Ishikawa (cell line): ENCODE measurements around the gene RIPOR3.

ENCODE experiments used
- CEBPB ChIP-seq: IDR thresholded peaks from 2 replicates; pipeline ENCODE4 v1.6.1; 2012
- CREB1 ChIP-seq: IDR thresholded peaks from 2 replicates; pipeline ENCODE4 v1.6.1; 2012; ENCODE audit warnings: low read depth
- EGR1 ChIP-seq: IDR thresholded peaks from 2 replicates; pipeline ENCODE4 v1.6.1; 2012
- EP300 ChIP-seq: IDR thresholded peaks from 2 replicates; pipeline ENCODE4 v1.6.1; 2012; ENCODE audit warnings: borderline replicate concordance
- FOXM1 ChIP-seq: IDR thresholded peaks from 2 replicates; pipeline ENCODE4 v1.6.1; 2012; ENCODE audit warnings: low read depth, borderline replicate concordance
- MAX ChIP-seq: IDR thresholded peaks from 2 replicates; pipeline ENCODE4 v1.6.1; 2012
- RAD21 ChIP-seq: IDR thresholded peaks from 2 replicates; pipeline ENCODE4 v1.6.1; 2012; ENCODE audit warnings: low read depth
- TAF1 ChIP-seq: IDR thresholded peaks from 2 replicates; pipeline ENCODE4 v1.6.1; 2012; ENCODE audit warnings: low read depth, mild to moderate bottlenecking
- TCF12 ChIP-seq: IDR thresholded peaks from 2 replicates; pipeline ENCODE4 v1.6.1; 2012; ENCODE audit warnings: low read depth
- TEAD4 ChIP-seq: IDR thresholded peaks from 2 replicates; pipeline ENCODE4 v1.6.1; 2012
- YY1 ChIP-seq: IDR thresholded peaks from 2 replicates; pipeline ENCODE4 v1.6.1; 2012; ENCODE audit warnings: low read depth
- ZBTB7A ChIP-seq: IDR thresholded peaks from 2 replicates; pipeline ENCODE4 v1.6.1; 2012; ENCODE audit warnings: low read depth
- TF ChIP-seq, protein P1 (sequence below): IDR thresholded peaks from 2 replicates; pipeline ENCODE4 v1.6.1; 2012; ENCODE audit warnings: low read depth, mild to moderate bottlenecking
- TF ChIP-seq, protein P2 (sequence below): IDR thresholded peaks from 2 replicates; pipeline ENCODE4 v1.6.1; 2012

- TF ChIP-seq TAF1 = no peak
- no peak for TF ChIP-seq EP300
- TF ChIP-seq YY1 = no peak
- no peak for TF ChIP-seq MAX
- no peak for TF ChIP-seq CREB1
- TF ChIP-seq ZBTB7A = no peak
- no peak for TF ChIP-seq TCF12
- TF ChIP-seq, protein P1, sequence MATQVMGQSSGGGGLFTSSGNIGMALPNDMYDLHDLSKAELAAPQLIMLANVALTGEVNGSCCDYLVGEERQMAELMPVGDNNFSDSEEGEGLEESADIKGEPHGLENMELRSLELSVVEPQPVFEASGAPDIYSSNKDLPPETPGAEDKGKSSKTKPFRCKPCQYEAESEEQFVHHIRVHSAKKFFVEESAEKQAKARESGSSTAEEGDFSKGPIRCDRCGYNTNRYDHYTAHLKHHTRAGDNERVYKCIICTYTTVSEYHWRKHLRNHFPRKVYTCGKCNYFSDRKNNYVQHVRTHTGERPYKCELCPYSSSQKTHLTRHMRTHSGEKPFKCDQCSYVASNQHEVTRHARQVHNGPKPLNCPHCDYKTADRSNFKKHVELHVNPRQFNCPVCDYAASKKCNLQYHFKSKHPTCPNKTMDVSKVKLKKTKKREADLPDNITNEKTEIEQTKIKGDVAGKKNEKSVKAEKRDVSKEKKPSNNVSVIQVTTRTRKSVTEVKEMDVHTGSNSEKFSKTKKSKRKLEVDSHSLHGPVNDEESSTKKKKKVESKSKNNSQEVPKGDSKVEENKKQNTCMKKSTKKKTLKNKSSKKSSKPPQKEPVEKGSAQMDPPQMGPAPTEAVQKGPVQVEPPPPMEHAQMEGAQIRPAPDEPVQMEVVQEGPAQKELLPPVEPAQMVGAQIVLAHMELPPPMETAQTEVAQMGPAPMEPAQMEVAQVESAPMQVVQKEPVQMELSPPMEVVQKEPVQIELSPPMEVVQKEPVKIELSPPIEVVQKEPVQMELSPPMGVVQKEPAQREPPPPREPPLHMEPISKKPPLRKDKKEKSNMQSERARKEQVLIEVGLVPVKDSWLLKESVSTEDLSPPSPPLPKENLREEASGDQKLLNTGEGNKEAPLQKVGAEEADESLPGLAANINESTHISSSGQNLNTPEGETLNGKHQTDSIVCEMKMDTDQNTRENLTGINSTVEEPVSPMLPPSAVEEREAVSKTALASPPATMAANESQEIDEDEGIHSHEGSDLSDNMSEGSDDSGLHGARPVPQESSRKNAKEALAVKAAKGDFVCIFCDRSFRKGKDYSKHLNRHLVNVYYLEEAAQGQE = no peak
- TF ChIP-seq RAD21 = no peak
- no peak for TF ChIP-seq TEAD4
- TF ChIP-seq CEBPB = no peak
- TF ChIP-seq, protein P2, sequence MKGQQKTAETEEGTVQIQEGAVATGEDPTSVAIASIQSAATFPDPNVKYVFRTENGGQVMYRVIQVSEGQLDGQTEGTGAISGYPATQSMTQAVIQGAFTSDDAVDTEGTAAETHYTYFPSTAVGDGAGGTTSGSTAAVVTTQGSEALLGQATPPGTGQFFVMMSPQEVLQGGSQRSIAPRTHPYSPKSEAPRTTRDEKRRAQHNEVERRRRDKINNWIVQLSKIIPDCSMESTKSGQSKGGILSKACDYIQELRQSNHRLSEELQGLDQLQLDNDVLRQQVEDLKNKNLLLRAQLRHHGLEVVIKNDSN = no peak
- TF ChIP-seq EGR1 = no peak
- TF ChIP-seq FOXM1 = no peak
Observed at GRCh38 chr20:50655311-50655880, 35.9 kb downstream of the RIPOR3 start.
